Testis (tissue), 3 donors: ENCODE results near the gene ZNF644. TPM values are rescaled to one million over a fixed set of nuclear protein-coding genes. Genes with fewer than 3 reads are reported as not detected.

Experiments used
- DNase-seq: peaks from one replicate; pipeline ENCODE4 v3.0.0-alpha.2; 2019
- H3K27ac ChIP-seq, 2 donors: fragments of 200-600 bp; sonication (generic); one replicate each; pipeline ENCODE4 v1.5.1; 2019
- H3K27me3 ChIP-seq: fragments of 200-600 bp; sonication (generic); one replicate; pipeline ENCODE4 v1.5.1; 2019
- H3K36me3 ChIP-seq: fragments of 200-600 bp; sonication (generic); one replicate; pipeline ENCODE4 v1.5.1; 2017; ENCODE audit warnings: low read depth; ENCODE audit errors: missing control alignments
- H3K4me1 ChIP-seq: fragments of 200-600 bp; sonication (generic); one replicate; pipeline ENCODE4 v1.5.1; 2019
- H3K4me3 ChIP-seq, 2 donors: fragments of 200-600 bp; sonication (generic); one replicate each; pipeline ENCODE4 v1.5.1; 2017 to 2019
- H3K9me3 ChIP-seq: fragments of 200-600 bp; sonication (generic); one replicate; pipeline ENCODE4 v1.5.1; 2017
- CTCF ChIP-seq, 3 experiments: fragments of 450-650 bp in 2 of 3; fragments of 200-600 bp in 1 of 3; sonication (generic) in 1 of 3; IDR thresholded peaks; one replicate each; pipeline ENCODE4 v1.5.1; 2016 to 2019; ENCODE audit warnings: antibody characterized with exemption in 3 of 3, mild to moderate bottlenecking in 2 of 3, moderate library complexity in 1 of 3
- POLR2A ChIP-seq: fragments of 450-650 bp; IDR thresholded peaks from one replicate; pipeline ENCODE4 v1.6.1; 2017; ENCODE audit warnings: antibody characterized with exemption, mild to moderate bottlenecking, moderate library complexity
- WGBS, 2 donors: methylation state at CpG; one replicate each; pipeline ENCODE4 v1.1.5; 2018; 5-methylcytosine and 5-hydroxymethylcytosine counted together
- intact Hi-C: fragments of 100-400 bp; cut with DNase I; formaldehyde crosslinking; loops from one replicate; pipeline ENCODE4 v1.15.1; 2023; ENCODE audit warnings: low total_unique reads
- polyA plus RNA-seq: library from polyadenylated mRNA; stranded (reverse); fragments of 350-450 nt; fragmentation: Illumina TruSeq; extraction: RNeasy Lipid Tissue Mini Kit (QIAGEN cat#74804); gene quantifications from one replicate; pipeline ENCODE4 v1.2.3, GENCODE V29; 2014; ENCODE audit warnings: low read depth, low replicate concordance; ENCODE audit not compliant: insufficient read depth
- total RNA-seq, 2 donors: library from RNA; depleted of rRNA; stranded (reverse); fragments of >200 nt; gene quantifications; one replicate each; pipeline ENCODE4 v1.2.3, GENCODE V29; 2016

ZNF644 gene
- total and polyA plus RNA-seq, 3 donors from 2014 or later = 21.6 to 73.8 (median 70.5) TPM

GRCh38 chr1:90946630-90947029, 75.2 kb downstream of the ZNF644 start:
- Histone ChIP-seq H3K27ac (no peak overlapping the region), H3K36me3 (no peaks in the 10 kb centered on the region), H3K9me3 (no peaks in the 10 kb centered on the region), H3K4me1 (no peaks in the 10 kb centered on the region), H3K27me3 (no peaks in the 10 kb centered on the region), H3K4me3 (no peak overlapping the region)
- WGBS, 2 donors = 89 to 94% methylated on average over 1 of the region's 1 CpG
- intact Hi-C loops = no loop called here
- TF ChIP-seq POLR2A (no peak), CTCF (IDR thresholded peaks at IDR 0.05) (no peak)
- DNase-seq = no peak

GRCh38 chr1:90945287-90945686, 76.5 kb downstream of the ZNF644 start:
- H3K36me3 ChIP-seq = no peaks in the 10 kb centered on the region
- no peaks in the 10 kb centered on the region for H3K4me1 ChIP-seq
- H3K4me3 ChIP-seq = no peak overlapping the region
- TF ChIP-seq POLR2A (no peak), CTCF (IDR thresholded peaks at IDR 0.05) (no peak)
- intact Hi-C loops = no loop called here
- no peak overlapping the region for H3K27ac ChIP-seq
- no peak for DNase-seq
- no peaks in the 10 kb centered on the region for H3K27me3 ChIP-seq
- H3K9me3 ChIP-seq = no peaks in the 10 kb centered on the region

GRCh38 chr1:90943966-90944365, 77.9 kb downstream of the ZNF644 start:
- TF ChIP-seq CTCF (IDR thresholded peaks at IDR 0.05) (no peak), POLR2A (no peak)
- 81 to 85% methylated on average over 4 of the region's 4 CpGs for WGBS, 2 donors
- Histone ChIP-seq H3K36me3 (no peaks in the 10 kb centered on the region), H3K9me3 (no peaks in the 10 kb centered on the region), H3K4me3 (no peak overlapping the region), H3K27me3 (no peaks in the 10 kb centered on the region), H3K27ac (no peak overlapping the region), H3K4me1 (no peaks in the 10 kb centered on the region)
- intact Hi-C loops = no loop called here
- no peak for DNase-seq

- TF ChIP-seq CTCF (IDR thresholded peaks at IDR 0.05) = no peak
- no peak for TF ChIP-seq POLR2A
- no peaks in the 10 kb centered on the region for H3K36me3 ChIP-seq
- 100% methylated on average over 2 of the region's 2 CpGs for WGBS, 2 donors
- no peak for DNase-seq
- H3K27ac ChIP-seq = no peak overlapping the region
- H3K27me3 ChIP-seq = no peaks in the 10 kb centered on the region
- H3K4me3 ChIP-seq = no peak overlapping the region
- intact Hi-C loops = no loop called here
- H3K9me3 ChIP-seq = no peaks in the 10 kb centered on the region
- H3K4me1 ChIP-seq = no peaks in the 10 kb centered on the region
These were observed 81.1 kb downstream of the ZNF644 start for GRCh38 chr1:90940746-90941145.

GRCh38 chr1:90936731-90937130, 85.1 kb downstream of the ZNF644 start:
- Histone ChIP-seq H3K36me3 (no peaks in the 10 kb centered on the region), H3K27ac (no peak overlapping the region), H3K9me3 (no peaks in the 10 kb centered on the region), H3K27me3 (no peaks in the 10 kb centered on the region), H3K4me3 (no peak overlapping the region), H3K4me1 (no peaks in the 10 kb centered on the region)
- WGBS, 2 donors = 100% methylated on average over 1 of the region's 1 CpG
- intact Hi-C loops = no loop called here
- DNase-seq = no peak
- TF ChIP-seq POLR2A (no peak), CTCF (IDR thresholded peaks at IDR 0.05) (no peak)
